ENCODE results near the gene GPR42.

The GPR42 gene

GRCh38 chr19:35363711-35364425, 7.0 kb upstream of the GPR42 start:
- ChIA-PET POLR2A (no interaction called here), CTCF (interaction anchor here (0.6 to 7.1 kb wide), 6 partner anchors 10 to 184 kb away, joined by 3 to 54 read pairs (median 6); no protein-coding TSS in a partner anchor)
- H3K36me3 ChIP-seq (ENCODE audit: control insufficient read depth in 2 of 2, insufficient read depth in 1 of 2, low read length in 2 of 2), result no peaks in the 10 kb centered on the region
- H3K4me3 ChIP-seq (ENCODE audit: low read depth, low read length), result no peak overlapping the region
- peaks cover under 1% of the 10 kb centered on the region; the same call in 1 of the 2 replicates for H3K9me3 ChIP-seq (ENCODE audit: control insufficient read depth, insufficient read depth, low read depth, low read length)
- TF ChIP-seq ZSCAN30 (tag by site-specific recombination; IDR thresholded peaks at IDR 0.05) (no peak), ZNF433 (tag by site-specific recombination; IDR thresholded peaks at IDR 0.05; ENCODE audit: low read depth) (no peak), OSR2 (tag by site-specific recombination; IDR thresholded peaks at IDR 0.05) (no peak), TCF7L2 (IDR thresholded peaks at IDR 0.05; ENCODE audit: borderline replicate concordance, low read depth, low read length) (no peak), ZNF660 (tag by site-specific recombination; IDR thresholded peaks at IDR 0.05) (no peak), ZNF157 (tag by site-specific recombination; IDR thresholded peaks at IDR 0.05) (no peak), ZNF121 (tag by site-specific recombination; IDR thresholded peaks at IDR 0.05) (no peak), ZNF621 (tag by site-specific recombination; IDR thresholded peaks at IDR 0.05) (no peak), ZNF148 (tag by site-specific recombination; IDR thresholded peaks at IDR 0.05; ENCODE audit: borderline replicate concordance) (no peak), ZNF175 (tag by site-specific recombination; IDR thresholded peaks at IDR 0.05) (no peak), ZNF76 (tag by site-specific recombination; IDR thresholded peaks at IDR 0.05; ENCODE audit: borderline replicate concordance, low read depth) (no peak), ZNF423 (tag by site-specific recombination; IDR thresholded peaks at IDR 0.05) (no peak)
- H3K4me1 ChIP-seq (ENCODE audit: control insufficient read depth, insufficient read depth, low read length), result no peaks in the 10 kb centered on the region
- no peak overlapping the region for H3K27ac ChIP-seq (ENCODE audit: extremely low read depth, low read depth, low read length)

- TF ChIP-seq ZNF121 (tag by site-specific recombination; IDR thresholded peaks at IDR 0.05) (no peak), ZNF211 (tag by site-specific recombination; IDR thresholded peaks at IDR 0.05; ENCODE audit: low read depth) (no peak), BCL6B (tag by site-specific recombination; IDR thresholded peaks at IDR 0.05) (no peak), ZNF548 (tag by site-specific recombination; IDR thresholded peaks at IDR 0.05) (no peak), ZNF629 (tag by site-specific recombination; IDR thresholded peaks at IDR 0.05) (no peak), ZBTB10 (tag by site-specific recombination; IDR thresholded peaks at IDR 0.05) (no peak), ZIC2 (tag by site-specific recombination; IDR thresholded peaks at IDR 0.05) (no peak), KLF8 (tag by site-specific recombination; IDR thresholded peaks at IDR 0.05) (no peak), SCRT2 (tag by site-specific recombination; IDR thresholded peaks at IDR 0.05) (no peak), OVOL3 (tag by site-specific recombination; IDR thresholded peaks at IDR 0.05) (no peak), ZNF16 (tag by site-specific recombination; IDR thresholded peaks at IDR 0.05; ENCODE audit: low read depth) (no peak), ZNF514 (tag by site-specific recombination; IDR thresholded peaks at IDR 0.05) (no peak), KLF7 (tag by site-specific recombination; IDR thresholded peaks at IDR 0.05; ENCODE audit: borderline replicate concordance) (no peak), ZNF549 (tag by site-specific recombination; IDR thresholded peaks at IDR 0.05) (no peak), ZNF2 (tag by site-specific recombination; IDR thresholded peaks at IDR 0.05) (no peak)
- H3K9me3 ChIP-seq (ENCODE audit: control insufficient read depth, insufficient read depth, low read depth, low read length), result peaks cover 2% of the 10 kb centered on the region; the same call in 1 of the 2 replicates
- H3K27ac ChIP-seq (ENCODE audit: extremely low read depth, low read depth, low read length), result no peak overlapping the region
- no peak overlapping the region for H3K4me3 ChIP-seq (ENCODE audit: low read depth, low read length)
- ChIA-PET POLR2A (no interaction called here), CTCF (interaction anchor here (0.9 to 7.1 kb wide), 6 partner anchors 9 to 183 kb away, joined by 3 to 54 read pairs (median 4); no protein-coding TSS in a partner anchor)
- no peaks in the 10 kb centered on the region for H3K36me3 ChIP-seq (ENCODE audit: control insufficient read depth in 2 of 2, insufficient read depth in 1 of 2, low read length in 2 of 2)
- H3K4me1 ChIP-seq (ENCODE audit: control insufficient read depth, insufficient read depth, low read length), result no peaks in the 10 kb centered on the region
Measured at GRCh38 chr19:35365303-35365702, 5.6 kb upstream of the GPR42 start.
